PC-9 (cell line): Measurements from ENCODE around the gene TMCO2.

Source experiments
- CTCF ChIP-seq: fragments of 200-600 bp; sonication (generic); conservative IDR thresholded peaks from 2 replicates; pipeline ENCODE4 v1.6.1; 2017; ENCODE audit warnings: mixed run types, antibody characterized with exemption, mild to moderate bottlenecking, moderate library complexity
- EZH2 ChIP-seq: fragments of 200-600 bp; sonication (generic); IDR thresholded peaks from 2 replicates; pipeline ENCODE4 v1.8.0; 2017; ENCODE audit warnings: antibody characterized with exemption, low read depth

GRCh38 chr1:40226192-40226591, 21.5 kb upstream of the TMCO2 start:
- TF ChIP-seq CTCF, result no peak
- no peak for TF ChIP-seq EZH2
